MM.1S (cell line): ENCODE measurements around the gene CCL13.

Experiments
- DNase-seq: peaks from one replicate; pipeline ENCODE4 v3.0.0-alpha.2; 2015
- H2AFZ ChIP-seq: fragments of 300-600 bp; sonication (generic); 2 replicates; pipeline ENCODE4 v1.6.0; 2016; ENCODE audit warnings: antibody characterized with exemption, low read length
- H3F3A ChIP-seq: fragments of 300-600 bp; sonication (generic); 2 replicates; pipeline ENCODE4 v1.6.1; 2016; ENCODE audit warnings: mild to moderate bottlenecking, antibody characterized with exemption, low read length, moderate library complexity, mixed read lengths; ENCODE audit not compliant: insufficient read depth
- H3K27ac ChIP-seq: fragments of 300-600 bp; sonication (generic); 2 replicates; pipeline ENCODE4 v1.5.1; 2016; ENCODE audit warnings: mild to moderate bottlenecking, low read length
- H3K27me3 ChIP-seq: fragments of 300-600 bp; sonication (generic); replicated peaks from 2 replicates; pipeline ENCODE4 v1.6.0; 2016; ENCODE audit warnings: low read length; ENCODE audit not compliant: insufficient read depth
- H3K36me3 ChIP-seq: fragments of 300-600 bp; sonication (generic); replicated peaks from 2 replicates; pipeline ENCODE4 v1.6.1; 2016; ENCODE audit warnings: mild to moderate bottlenecking, low read length, mixed read lengths; ENCODE audit not compliant: insufficient read depth
- H3K4me1 ChIP-seq: fragments of 300-600 bp; sonication (generic); 2 replicates; pipeline ENCODE4 v1.6.1; 2016; ENCODE audit warnings: low read length, mixed read lengths
- H3K4me2 ChIP-seq: fragments of 300-600 bp; sonication (generic); 2 replicates; pipeline ENCODE4 v1.6.0; 2016; ENCODE audit warnings: low read depth, low read length
- H3K4me3 ChIP-seq: fragments of 300-600 bp; sonication (generic); 2 replicates; pipeline ENCODE4 v1.5.1; 2016; ENCODE audit warnings: low read length, mixed read lengths
- H3K79me2 ChIP-seq: fragments of 300-600 bp; sonication (generic); 2 replicates; pipeline ENCODE4 v1.6.1; 2016; ENCODE audit warnings: mixed run types, low read length, mixed read lengths
- H3K9ac ChIP-seq: fragments of 300-600 bp; sonication (generic); 2 replicates; pipeline ENCODE4 v1.6.1; 2016; ENCODE audit warnings: low read length, mixed read lengths
- H3K9me2 ChIP-seq: fragments of 300-600 bp; sonication (generic); replicated peaks from 2 replicates; pipeline ENCODE4 v1.6.1; 2016; ENCODE audit warnings: mild to moderate bottlenecking, low read length, mixed read lengths; ENCODE audit not compliant: insufficient read depth
- H3K9me3 ChIP-seq: fragments of 300-600 bp; sonication (generic); replicated peaks from 2 replicates; pipeline ENCODE4 v1.6.1; 2016; ENCODE audit warnings: mild to moderate bottlenecking, low read length, mixed read lengths; ENCODE audit not compliant: insufficient read depth
- H4K20me1 ChIP-seq: fragments of 300-600 bp; sonication (generic); 2 replicates; pipeline ENCODE4 v1.6.1; 2016; ENCODE audit warnings: mild to moderate bottlenecking, low read length, moderate library complexity, mixed read lengths; ENCODE audit not compliant: insufficient read depth
- EZH2 ChIP-seq: fragments of 300-600 bp; sonication (generic); optimal IDR thresholded peaks from 2 replicates; pipeline ENCODE3; 2017; ENCODE audit warnings: low read depth, mild to moderate bottlenecking, antibody characterized with exemption, low read length, mixed read lengths
- EZH2phosphoT487 ChIP-seq: fragments of 300-600 bp; sonication (generic); IDR thresholded peaks from 2 replicates; pipeline ENCODE4 v1.6.1; 2018; ENCODE audit warnings: antibody characterized with exemption, low read length
- TF ChIP-seq, protein P1 (sequence below): fragments of 300-600 bp; sonication (generic); IDR thresholded peaks from 2 replicates; pipeline ENCODE4 v1.5.1; 2016; ENCODE audit warnings: antibody characterized with exemption, low read length, mixed read lengths

Gene CCL13

DNA sequence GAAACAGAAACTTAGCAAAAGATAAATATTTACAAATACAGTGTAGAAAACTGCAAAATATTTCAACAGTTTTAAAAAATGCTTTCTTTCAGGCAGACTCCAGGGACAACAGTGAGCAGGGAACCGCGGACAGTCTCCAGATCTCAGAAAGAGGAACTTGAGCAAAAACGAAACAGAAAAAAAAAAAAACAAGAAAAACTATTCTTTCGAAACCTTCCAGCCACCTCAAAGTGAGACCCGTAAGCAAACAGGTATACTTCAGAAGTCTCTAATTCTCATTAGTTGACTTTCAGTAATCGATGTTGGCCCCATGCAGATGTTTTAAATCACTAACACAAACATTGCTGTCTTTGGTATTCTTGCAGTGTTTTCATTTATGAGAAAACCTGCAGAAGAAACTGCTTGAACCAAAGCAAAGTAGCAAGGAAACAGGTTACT, 22.4 kb downstream of the CCL13 start:
- no peaks in the 10 kb centered on the region for H3K36me3 ChIP-seq
- peak overlapping the region; percentile 64 for H3K4me2 ChIP-seq
- no peaks in the 10 kb centered on the region for H3K9me3 ChIP-seq
- peaks cover 70% of the 10 kb centered on the region for H3F3A ChIP-seq
- H2AFZ ChIP-seq: no peak overlapping the region
- peak overlapping the region; percentile 58 for H3K9ac ChIP-seq
- DNase-seq: peak; percentile 90
- H3K27ac ChIP-seq: peak overlapping the region; percentile 97
- H3K4me3 ChIP-seq: peak overlapping the region; percentile 8; the same call in 1 of the 2 replicates
- no peaks in the 10 kb centered on the region for H3K9me2 ChIP-seq
- peaks cover 87% of the 10 kb centered on the region for H3K4me1 ChIP-seq
- H4K20me1 ChIP-seq: no peaks in the 10 kb centered on the region
- TF ChIP-seq, protein P1, sequence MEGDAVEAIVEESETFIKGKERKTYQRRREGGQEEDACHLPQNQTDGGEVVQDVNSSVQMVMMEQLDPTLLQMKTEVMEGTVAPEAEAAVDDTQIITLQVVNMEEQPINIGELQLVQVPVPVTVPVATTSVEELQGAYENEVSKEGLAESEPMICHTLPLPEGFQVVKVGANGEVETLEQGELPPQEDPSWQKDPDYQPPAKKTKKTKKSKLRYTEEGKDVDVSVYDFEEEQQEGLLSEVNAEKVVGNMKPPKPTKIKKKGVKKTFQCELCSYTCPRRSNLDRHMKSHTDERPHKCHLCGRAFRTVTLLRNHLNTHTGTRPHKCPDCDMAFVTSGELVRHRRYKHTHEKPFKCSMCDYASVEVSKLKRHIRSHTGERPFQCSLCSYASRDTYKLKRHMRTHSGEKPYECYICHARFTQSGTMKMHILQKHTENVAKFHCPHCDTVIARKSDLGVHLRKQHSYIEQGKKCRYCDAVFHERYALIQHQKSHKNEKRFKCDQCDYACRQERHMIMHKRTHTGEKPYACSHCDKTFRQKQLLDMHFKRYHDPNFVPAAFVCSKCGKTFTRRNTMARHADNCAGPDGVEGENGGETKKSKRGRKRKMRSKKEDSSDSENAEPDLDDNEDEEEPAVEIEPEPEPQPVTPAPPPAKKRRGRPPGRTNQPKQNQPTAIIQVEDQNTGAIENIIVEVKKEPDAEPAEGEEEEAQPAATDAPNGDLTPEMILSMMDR: peak; percentile 41
- no peak for TF ChIP-seq EZH2
- H3K79me2 ChIP-seq: no peaks in the 10 kb centered on the region
- H3K27me3 ChIP-seq: no peaks in the 10 kb centered on the region

DNA sequence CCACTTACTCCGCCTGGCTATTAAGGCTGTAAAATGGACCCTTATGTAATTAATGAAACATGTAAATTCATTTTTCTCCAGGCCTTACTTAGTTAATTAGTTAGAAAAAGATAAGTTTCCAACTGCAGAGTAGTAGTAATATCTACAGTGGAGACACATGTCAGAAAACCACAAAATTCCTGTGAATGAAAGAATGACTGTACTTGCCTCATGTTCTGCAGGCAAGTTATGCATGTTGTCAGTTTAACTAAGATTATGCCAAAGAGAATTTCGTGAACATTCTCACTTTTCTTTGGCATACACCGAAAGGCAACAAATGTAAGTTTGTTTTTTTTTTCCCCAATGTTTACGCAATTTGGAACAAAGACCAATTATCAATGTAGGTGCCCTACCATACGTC, 23.6 kb downstream of the CCL13 start:
- Histone ChIP-seq H3K9ac (peak overlapping the region; percentile 58; the same call in 1 of the 2 replicates), H3K27me3 (no peaks in the 10 kb centered on the region), H3K4me3 (no peak overlapping the region), H3F3A (peaks cover 74% of the 10 kb centered on the region), H3K79me2 (no peaks in the 10 kb centered on the region), H3K4me1 (peaks cover 89% of the 10 kb centered on the region), H3K9me3 (no peaks in the 10 kb centered on the region), H3K27ac (peak overlapping the region; percentile 97), H4K20me1 (no peaks in the 10 kb centered on the region), H3K9me2 (no peaks in the 10 kb centered on the region), H3K4me2 (peak overlapping the region; percentile 50), H3K36me3 (no peaks in the 10 kb centered on the region), H2AFZ (no peak overlapping the region)
- DNase-seq: no peak
- no peak for TF ChIP-seq EZH2

DNA sequence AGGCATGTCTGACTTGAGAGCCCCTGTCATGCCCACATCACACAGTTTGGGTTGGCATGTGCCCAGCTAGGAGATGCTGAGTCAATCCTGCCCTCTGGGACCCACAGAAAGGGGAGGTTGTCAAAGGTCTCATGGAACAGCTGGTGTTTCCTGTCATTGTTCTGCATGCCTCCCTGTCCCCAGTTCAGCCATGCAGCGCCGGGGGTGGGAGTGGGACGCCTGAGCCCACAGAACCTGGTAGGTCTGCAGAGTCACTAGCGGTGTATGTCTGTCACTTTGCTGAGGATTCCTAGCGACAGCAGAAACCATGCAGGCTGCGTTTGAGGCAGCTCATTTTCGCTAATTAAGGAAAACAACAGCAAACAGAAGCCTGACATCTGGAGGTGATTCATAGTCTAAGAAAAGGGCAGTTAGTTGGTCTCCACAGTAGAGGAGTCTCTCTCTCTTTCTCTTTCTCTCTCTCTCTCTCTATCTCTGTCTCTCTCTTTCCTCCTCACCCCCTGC, 26.4 kb downstream of the CCL13 start:
- H3K27me3 ChIP-seq: no peaks in the 10 kb centered on the region
- H4K20me1 ChIP-seq: no peaks in the 10 kb centered on the region
- H3K4me1 ChIP-seq: peaks cover 91% of the 10 kb centered on the region
- H3K9me2 ChIP-seq: no peaks in the 10 kb centered on the region
- peak overlapping the region; percentile 59 for H3K9ac ChIP-seq
- no peak overlapping the region for H3K4me3 ChIP-seq
- H3K27ac ChIP-seq: peak overlapping the region; percentile 92
- H3K4me2 ChIP-seq: peak overlapping the region; percentile 49
- no peaks in the 10 kb centered on the region for H3K79me2 ChIP-seq
- DNase-seq: peak; percentile 88
- peak overlapping the region; percentile 11; the same call in 1 of the 2 replicates for H2AFZ ChIP-seq
- TF ChIP-seq, protein P1: peak; percentile 28
- TF ChIP-seq EZH2 (no peak), EZH2phosphoT487 (no peak)
- peaks cover 72% of the 10 kb centered on the region for H3F3A ChIP-seq
- no peaks in the 10 kb centered on the region for H3K36me3 ChIP-seq
- no peaks in the 10 kb centered on the region for H3K9me3 ChIP-seq

DNA sequence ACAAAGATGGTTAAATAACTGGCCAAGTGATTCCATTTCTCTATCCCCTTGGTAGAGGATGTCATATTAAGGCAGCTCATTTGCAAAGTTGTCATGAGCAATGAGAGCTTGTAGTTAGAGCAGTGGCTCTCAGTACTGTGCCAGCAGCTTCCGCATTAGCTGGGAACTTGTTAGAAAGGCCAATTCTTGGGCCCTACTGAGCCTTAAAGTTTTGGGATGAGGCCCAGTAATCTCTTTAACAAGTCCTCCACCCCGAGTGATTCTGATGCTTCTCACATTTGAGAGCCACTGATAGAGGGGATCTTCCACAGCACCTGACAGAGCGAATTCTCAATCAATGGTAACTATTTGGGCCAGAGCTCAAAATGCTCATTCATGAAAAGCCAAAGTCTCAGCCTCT, 26.9 kb downstream of the CCL13 start:
- DNase-seq: no peak
- TF ChIP-seq EZH2phosphoT487: no peak
- TF ChIP-seq, protein P1: no peak
- no peak for TF ChIP-seq EZH2
- Histone ChIP-seq H3K27ac (peak overlapping the region; percentile 92), H3K4me3 (no peak overlapping the region), H3K36me3 (no peaks in the 10 kb centered on the region), H2AFZ (no peak overlapping the region), H3K27me3 (no peaks in the 10 kb centered on the region), H3K4me2 (peak overlapping the region; percentile 49), H3K9me3 (no peaks in the 10 kb centered on the region), H3K9ac (peak overlapping the region; percentile 59; the same call in 1 of the 2 replicates), H3K4me1 (peaks cover 92% of the 10 kb centered on the region), H4K20me1 (no peaks in the 10 kb centered on the region), H3K79me2 (peaks cover 4% of the 10 kb centered on the region; the same call in 1 of the 2 replicates), H3F3A (peaks cover 73% of the 10 kb centered on the region), H3K9me2 (no peaks in the 10 kb centered on the region)
